CD14-positive monocyte (primary cell): ENCODE measurements around the gene EXOSC2. TPM values are rescaled to one million over a fixed set of nuclear protein-coding genes. Genes with fewer than 3 reads are reported as not detected.

ENCODE experiments used
- DNase-seq, 3 donors: peaks; one replicate each; pipeline ENCODE4 v3.0.0-alpha.2; 2011 to 2022
- H2AFZ ChIP-seq: 2 replicates; pipeline ENCODE4 v1.6.0; 2012; ENCODE audit warnings: mild to moderate bottlenecking, low read depth, low read length, inconsistent platforms; ENCODE audit not compliant: insufficient read depth, poor library complexity, severe bottlenecking
- H3K27ac ChIP-seq, 2 donors: 1 replicate in 1 of 2; 2 replicates in 1 of 2; pipeline ENCODE4 v1.5.1; 2012 to 2013; ENCODE audit warnings: low read length in 2 of 2, control low read depth in 1 of 2, inconsistent platforms in 1 of 2, low read depth in 1 of 2, mild to moderate bottlenecking in 1 of 2
- H3K27me3 ChIP-seq, 2 donors: one replicate each; pipeline versions ENCODE4 v1.6.0 to v1.6.1; 2011 to 2013; ENCODE audit warnings: low read length in 2 of 2; ENCODE audit not compliant: control insufficient read depth in 2 of 2, insufficient read depth in 2 of 2
- H3K36me3 ChIP-seq, 2 donors: replicated peaks in 1 of 2; 1 replicate in 1 of 2; 2 replicates in 1 of 2; pipeline versions ENCODE4 v1.5.1 to v1.6.1; 2012 to 2013; ENCODE audit warnings: low read length in 2 of 2, control low read depth in 1 of 2, inconsistent platforms in 1 of 2, mild to moderate bottlenecking in 1 of 2; ENCODE audit not compliant: insufficient read depth in 2 of 2, control insufficient read depth in 1 of 2
- H3K4me1 ChIP-seq, 2 donors: 1 replicate in 1 of 2; 2 replicates in 1 of 2; pipeline versions ENCODE4 v1.5.1 to v1.6.1; 2012 to 2013; ENCODE audit warnings: low read length in 2 of 2, control low read depth in 1 of 2, inconsistent platforms in 1 of 2, mild to moderate bottlenecking in 1 of 2, moderate library complexity in 1 of 2; ENCODE audit not compliant: insufficient read depth in 2 of 2, control insufficient read depth in 1 of 2
- H3K4me2 ChIP-seq: replicated peaks from 2 replicates; pipeline ENCODE3; 2012; ENCODE audit warnings: low read length, moderate library complexity, mild to moderate bottlenecking; ENCODE audit not compliant: poor library complexity, severe bottlenecking; ENCODE audit errors: extremely low read depth
- H3K4me3 ChIP-seq, 3 experiments: fragments of 200-600 bp in 1 of 3; sonication (generic) in 1 of 3; replicated peaks in 1 of 3; 1 replicate in 2 of 3; 2 replicates in 1 of 3; pipeline ENCODE4 v1.5.1; 2011 to 2013; ENCODE audit warnings: low read length in 3 of 3, mild to moderate bottlenecking in 3 of 3, control low read depth in 2 of 3, low read depth in 2 of 3, inconsistent platforms in 1 of 3, moderate library complexity in 1 of 3
- H3K79me2 ChIP-seq: 2 replicates; pipeline ENCODE4 v1.6.0; 2012; ENCODE audit warnings: mild to moderate bottlenecking, control low read depth, inconsistent platforms, low read length, moderate library complexity; ENCODE audit not compliant: insufficient read depth
- H3K9ac ChIP-seq: 2 replicates; pipeline ENCODE4 v1.6.0; 2017; ENCODE audit warnings: low read length, mild to moderate bottlenecking; ENCODE audit not compliant: insufficient read depth, poor library complexity, severe bottlenecking
- H3K9me3 ChIP-seq, 2 donors: replicated peaks in 1 of 2; 1 replicate in 1 of 2; 2 replicates in 1 of 2; pipeline versions ENCODE4 v1.5.1 to v1.6.1; 2012 to 2013; ENCODE audit warnings: low read length in 2 of 2, control low read depth in 1 of 2; ENCODE audit not compliant: control insufficient read depth in 1 of 2, insufficient read depth in 1 of 2
- H4K20me1 ChIP-seq: 2 replicates; pipeline ENCODE4 v1.6.0; 2012; ENCODE audit warnings: mild to moderate bottlenecking, low read length, control low read depth, moderate library complexity; ENCODE audit not compliant: insufficient read depth
- H3K27ac Mint-ChIP-seq, 7 donors: one replicate each; pipeline ENCODE4 v1.8.0; 2020; ENCODE audit warnings: mild to moderate bottlenecking in 7 of 7, mixed read lengths in 7 of 7, moderate library complexity in 6 of 7, inconsistent platforms in 2 of 7
- H3K27me3 Mint-ChIP-seq, 3 donors: one replicate each; pipeline ENCODE4 v1.8.0; 2021 to 2022; ENCODE audit warnings: low read depth in 3 of 3, mild to moderate bottlenecking in 3 of 3, mixed read lengths in 3 of 3, moderate library complexity in 3 of 3, inconsistent platforms in 1 of 3
- H3K36me3 Mint-ChIP-seq, 2 donors: one replicate each; pipeline ENCODE4 v1.8.0; 2020; ENCODE audit warnings: mixed read lengths in 2 of 2, inconsistent platforms in 1 of 2, mild to moderate bottlenecking in 1 of 2
- H3K4me1 Mint-ChIP-seq: one replicate; pipeline ENCODE4 v1.8.0; 2020; ENCODE audit warnings: mild to moderate bottlenecking, mixed read lengths
- H3K4me3 Mint-ChIP-seq, 2 donors: one replicate each; pipeline ENCODE4 v1.8.0; 2020; ENCODE audit warnings: mild to moderate bottlenecking in 2 of 2, mixed read lengths in 2 of 2, moderate library complexity in 1 of 2
- H3K9me3 Mint-ChIP-seq, 7 donors: one replicate each; pipeline ENCODE4 v1.8.0; 2020 to 2022; ENCODE audit warnings: mixed read lengths in 7 of 7, mild to moderate bottlenecking in 6 of 7, moderate library complexity in 6 of 7, inconsistent platforms in 2 of 7
- whole genome bisulfite sequencing: methylation state at CpG from one replicate; pipeline ENCODE4 v1.1.5; 2013; ENCODE audit warnings: missing lambda C conversion rate; ENCODE audit not compliant: insufficient coverage; 5-methylcytosine and 5-hydroxymethylcytosine counted together
- intact Hi-C, 2 donors: fragments of 100-400 bp; cut with micrococcal nuclease; formaldehyde crosslinking; loops; one replicate each; pipeline versions ENCODE4 v1.15.0 to v1.15.1; 2023
- polyA plus RNA-seq, 3 donors: library from polyadenylated mRNA; depleted of rRNA in 1 of 3; unstranded in 2 of 3; stranded (reverse) in 1 of 3; fragments of 300-500 nt in 2 of 3; fragments of >200 nt in 1 of 3; fragmentation: Illumina TruSeq in 2 of 3; gene quantifications; 1 replicate in 2 of 3; 2 replicates in 1 of 3; pipeline ENCODE4 v1.2.3, GENCODE V29; 2012 to 2021
- TF ChIP-seq, protein P1 (sequence below): fragments of 200-600 bp; IDR thresholded peaks from one replicate; pipeline ENCODE4 v1.8.0; 2022; ENCODE audit warnings: antibody characterized with exemption, mild to moderate bottlenecking

Gene EXOSC2
- polyA plus RNA-seq, 3 donors = 10.2 to 15.8 (median 11.2) TPM

DNA sequence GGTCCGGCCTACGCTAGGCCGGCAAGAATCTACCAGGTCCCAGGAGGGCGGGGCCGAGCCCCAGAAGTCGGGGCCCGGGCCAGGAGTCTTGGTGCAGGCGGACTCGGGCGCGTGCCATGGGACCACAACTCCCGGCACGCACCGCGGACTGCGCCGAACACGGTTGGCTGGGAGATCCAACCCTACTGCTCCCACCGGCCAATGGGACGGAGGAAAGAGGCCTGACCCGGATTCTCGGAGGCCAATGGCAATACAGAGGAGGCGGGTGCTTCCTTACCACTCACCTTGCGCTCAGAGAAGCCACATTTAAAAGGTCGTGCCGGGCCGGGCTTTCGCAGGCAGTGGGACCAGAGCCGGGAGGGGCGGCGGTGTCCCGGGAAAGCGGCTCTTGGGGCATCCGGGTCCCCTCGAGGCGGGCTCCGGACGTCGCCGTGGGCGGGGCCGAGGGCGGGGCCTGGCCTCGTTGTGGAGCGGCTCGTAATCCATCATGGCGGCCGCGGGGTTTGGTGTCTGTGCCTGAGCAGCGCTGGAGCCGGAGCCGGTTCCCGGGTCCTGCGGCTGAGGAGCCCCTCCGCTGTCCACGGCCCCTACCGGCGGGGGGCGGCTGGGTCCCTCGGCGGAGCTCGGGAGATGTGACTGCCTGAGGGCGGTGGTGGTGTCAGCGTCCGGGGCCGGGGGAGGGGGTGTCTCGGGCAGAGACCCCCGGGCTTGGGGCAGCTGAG is 19.1 kb downstream of the EXOSC2 start:
- H3K9me3 ChIP-seq = no peaks in the 10 kb centered on the region

DNA sequence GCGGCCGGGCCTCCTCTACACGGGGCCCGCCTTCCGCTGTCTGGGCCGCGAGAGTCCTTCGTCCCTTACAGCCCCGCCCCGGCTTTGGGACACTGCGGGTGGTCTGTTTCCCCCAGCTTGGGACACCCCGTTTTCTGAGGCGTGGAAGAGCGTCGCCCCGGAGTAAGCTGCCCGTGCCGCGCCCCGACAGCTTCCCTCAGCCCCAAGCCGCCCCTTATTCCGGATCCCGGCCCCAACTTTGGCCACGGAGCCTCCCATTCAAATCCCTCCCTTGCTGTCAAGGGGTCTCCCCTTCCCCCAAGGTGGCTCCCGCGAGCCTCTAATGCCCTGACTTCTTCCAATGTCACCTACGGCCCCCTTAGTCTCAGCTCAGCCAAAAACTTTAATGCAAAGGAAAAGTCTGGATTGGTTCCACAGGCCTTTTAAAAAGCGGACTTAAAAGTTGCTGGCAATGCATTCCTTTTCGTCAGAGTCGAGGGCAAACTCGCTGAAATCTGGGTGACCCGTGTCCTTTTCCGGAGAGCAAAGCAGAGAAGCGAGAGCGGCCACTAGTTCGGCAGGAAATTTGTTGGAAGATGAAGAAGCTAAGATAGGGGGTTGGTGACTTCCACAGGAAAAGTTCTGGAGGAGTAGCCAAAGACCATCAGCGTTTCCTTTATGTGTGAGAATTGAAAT is 19.8 kb downstream of the EXOSC2 start:
- peaks cover 0 to 2% (median 0%) of the 10 kb centered on the region in 7 donors for H3K9me3 Mint-ChIP-seq
- peaks cover 2 to 7% (median 2%) of the 10 kb centered on the region in 3 donors for H3K27me3 Mint-ChIP-seq
- intact Hi-C loops = loop anchor here (2.0 to 5.0 kb wide), 2 partner anchors 17 to 414 kb away; partner anchors contain the start of gene NUP214 (in 1 of the 2)
- 0% methylated on average over 36 of the region's 37 CpGs for WGBS
- Histone ChIP-seq H3K36me3 (no peaks in the 10 kb centered on the region), H3K4me1 (peaks cover 37 to 39% of the 10 kb centered on the region in 2 donors), H3K4me2 (peak overlapping the region; percentile 95), H3K27ac (peak overlapping the region; percentile 91 to 96), H4K20me1 (peaks cover 11% of the 10 kb centered on the region), H3K4me3 (peak overlapping the region; percentile 89 to 95 (median 92)), H3K9me3 (no peaks in the 10 kb centered on the region), H3K79me2 (peaks cover 51% of the 10 kb centered on the region), H3K9ac (peak overlapping the region; percentile 97), H3K27me3 (no peaks in the 10 kb centered on the region), H2AFZ (peak overlapping the region; percentile 99)
- peaks cover 36% of the 10 kb centered on the region for H3K4me1 Mint-ChIP-seq
- H3K36me3 Mint-ChIP-seq = no peaks in the 10 kb centered on the region
- H3K4me3 Mint-ChIP-seq = peak overlapping the region; percentile 93
- TF ChIP-seq, protein P1, sequence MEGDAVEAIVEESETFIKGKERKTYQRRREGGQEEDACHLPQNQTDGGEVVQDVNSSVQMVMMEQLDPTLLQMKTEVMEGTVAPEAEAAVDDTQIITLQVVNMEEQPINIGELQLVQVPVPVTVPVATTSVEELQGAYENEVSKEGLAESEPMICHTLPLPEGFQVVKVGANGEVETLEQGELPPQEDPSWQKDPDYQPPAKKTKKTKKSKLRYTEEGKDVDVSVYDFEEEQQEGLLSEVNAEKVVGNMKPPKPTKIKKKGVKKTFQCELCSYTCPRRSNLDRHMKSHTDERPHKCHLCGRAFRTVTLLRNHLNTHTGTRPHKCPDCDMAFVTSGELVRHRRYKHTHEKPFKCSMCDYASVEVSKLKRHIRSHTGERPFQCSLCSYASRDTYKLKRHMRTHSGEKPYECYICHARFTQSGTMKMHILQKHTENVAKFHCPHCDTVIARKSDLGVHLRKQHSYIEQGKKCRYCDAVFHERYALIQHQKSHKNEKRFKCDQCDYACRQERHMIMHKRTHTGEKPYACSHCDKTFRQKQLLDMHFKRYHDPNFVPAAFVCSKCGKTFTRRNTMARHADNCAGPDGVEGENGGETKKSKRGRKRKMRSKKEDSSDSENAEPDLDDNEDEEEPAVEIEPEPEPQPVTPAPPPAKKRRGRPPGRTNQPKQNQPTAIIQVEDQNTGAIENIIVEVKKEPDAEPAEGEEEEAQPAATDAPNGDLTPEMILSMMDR = no peak
- peak overlapping the region; percentile 80 to 95 (median 94) for H3K27ac Mint-ChIP-seq
- DNase-seq = no peak

More for the DNA sequence above, 19.1 kb downstream of the EXOSC2 start:
- TF ChIP-seq, protein P1 = no peak
- H3K79me2 ChIP-seq = peaks cover 49% of the 10 kb centered on the region
- peak overlapping the region; percentile 95 for H3K4me2 ChIP-seq
- H3K4me1 ChIP-seq = peaks cover 37 to 39% of the 10 kb centered on the region in 2 donors
- H3K27me3 ChIP-seq = no peaks in the 10 kb centered on the region
- intact Hi-C loops = loop anchor here (2.0 to 5.0 kb wide), 2 partner anchors 16 to 415 kb away; partner anchors contain the start of gene NUP214 (in 1 of the 2)
- H3K4me3 ChIP-seq = peak overlapping the region; percentile 89 to 95 (median 92)
- peak overlapping the region; percentile 99 for H2AFZ ChIP-seq
- peaks cover 0 to 2% (median 0%) of the 10 kb centered on the region in 7 donors for H3K9me3 Mint-ChIP-seq
- H3K36me3 Mint-ChIP-seq = no peaks in the 10 kb centered on the region
- H3K4me3 Mint-ChIP-seq = peak overlapping the region; percentile 93
- no peaks in the 10 kb centered on the region for H3K36me3 ChIP-seq
- peak overlapping the region; percentile 91 to 96 for H3K27ac ChIP-seq
- peak; percentile 94 to 96 (median 95) for DNase-seq
- peaks cover 10% of the 10 kb centered on the region for H4K20me1 ChIP-seq
- H3K27me3 Mint-ChIP-seq = peaks cover 2 to 7% (median 2%) of the 10 kb centered on the region in 3 donors
- peak overlapping the region; percentile 97 for H3K9ac ChIP-seq
- peaks cover 36% of the 10 kb centered on the region for H3K4me1 Mint-ChIP-seq
- H3K27ac Mint-ChIP-seq = peak overlapping the region; percentile 81 to 95 (median 94)
- under 1% methylated on average over 60 of the region's 68 CpGs for WGBS
